T-helper 2 cell treated with Interferon-gamma antibody and Interleukin-4, amounts not matched to agents 100 ng/mL and 5 ng/mL, for 36 hours (primary cell): ENCODE measurements around the gene KRTAP10-4. TPM values are rescaled to one million over a fixed set of nuclear protein-coding genes. Genes with fewer than 3 reads are reported as not detected.

Experiments
- intact Hi-C: fragments of 100-400 bp; cut with micrococcal nuclease; formaldehyde crosslinking; loops from one replicate; pipeline ENCODE4 v1.15.1; 2023
- total RNA-seq: library from RNA; stranded (reverse); gene quantifications from 2 replicates; pipeline ENCODE4 v1.2.3, GENCODE V29; 2022

The KRTAP10-4 gene
- total RNA-seq, 1 donor from 2014 or later, result not detected

GRCh38 chr21:44615911-44616590 is 42.5 kb downstream of the KRTAP10-4 start:
- intact Hi-C loops, result no loop called here

GRCh38 chr21:44616591-44616926 is 43.0 kb downstream of the KRTAP10-4 start:
- intact Hi-C loops, result no loop called here

- intact Hi-C loops, result no loop called here
Measured at GRCh38 chr21:44617071-44617501, 43.6 kb downstream of the KRTAP10-4 start.

- intact Hi-C loops, result loop anchor here (2.0 kb wide), 1 partner anchor 38 kb away; the partner anchor contains the start of gene KRTAP12-3
Measured at GRCh38 chr21:44618504-44618903, 45.0 kb downstream of the KRTAP10-4 start.

GRCh38 chr21:44618909-44619308 is 45.4 kb downstream of the KRTAP10-4 start:
- intact Hi-C loops, result loop anchor here (2.0 kb wide), 1 partner anchor 38 kb away; the partner anchor contains the start of gene KRTAP12-3

GRCh38 chr21:44619886-44620285 is 46.4 kb downstream of the KRTAP10-4 start:
- intact Hi-C loops, result loop anchor here (2.0 kb wide), 1 partner anchor 37 kb away; the partner anchor contains the start of gene KRTAP12-3

GRCh38 chr21:44623575-44623974 is 50.0 kb downstream of the KRTAP10-4 start:
- intact Hi-C loops, result no loop called here

Other genes with a start within 250 kb of the KRTAP10-4 start
- 19.8 and 19.9 TPM in 2 replicates for gene CFAP410, start 234.3 kb upstream of the KRTAP10-4 start, total RNA-seq
- gene TRPM2, start 220.1 kb upstream of the KRTAP10-4 start, total RNA-seq, result 17.8 and 20.6 TPM in 2 replicates
- 3.3 and 3.9 TPM in 2 replicates for gene LRRC3, start 118.2 kb upstream of the KRTAP10-4 start, total RNA-seq
- not detected in 2 replicates for gene KRTAP10-1, start 33.5 kb upstream of the KRTAP10-4 start, total RNA-seq
- not detected in 2 replicates for gene KRTAP10-2, start 22.2 kb upstream of the KRTAP10-4 start, total RNA-seq
- gene KRTAP10-3, start 14.9 kb upstream of the KRTAP10-4 start, total RNA-seq, result not detected in 2 replicates
- gene KRTAP10-5, start 6.9 kb downstream of the KRTAP10-4 start, total RNA-seq, result not detected in 2 replicates
- gene KRTAP10-6, start 18.8 kb downstream of the KRTAP10-4 start, total RNA-seq, result not detected in 2 replicates
- gene KRTAP10-7, start 26.9 kb downstream of the KRTAP10-4 start, total RNA-seq, result not detected in 2 replicates
- gene KRTAP10-8, start 38.4 kb downstream of the KRTAP10-4 start, total RNA-seq, result not detected in 2 replicates
- gene KRTAP10-9, start 53.4 kb downstream of the KRTAP10-4 start, total RNA-seq, result not detected in 2 replicates
- not detected in 2 replicates for gene KRTAP10-10, start 63.6 kb downstream of the KRTAP10-4 start, total RNA-seq
- gene KRTAP10-11, start 72.7 kb downstream of the KRTAP10-4 start, total RNA-seq, result not detected in 2 replicates
- not detected in 2 replicates for gene KRTAP12-4, start 80.9 kb downstream of the KRTAP10-4 start, total RNA-seq
- gene KRTAP12-3, start 84.2 kb downstream of the KRTAP10-4 start, total RNA-seq, result not detected in 2 replicates
- not detected in 2 replicates for gene KRTAP12-2, start 93.2 kb downstream of the KRTAP10-4 start, total RNA-seq
- not detected in 2 replicates for gene KRTAP12-1, start 108.4 kb downstream of the KRTAP10-4 start, total RNA-seq
- not detected in 2 replicates for gene KRTAP10-12, start 123.4 kb downstream of the KRTAP10-4 start, total RNA-seq
- not detected in 2 replicates for gene TSPEAR, start 137.8 kb downstream of the KRTAP10-4 start, total RNA-seq
- 97.9 and 106 TPM in 2 replicates for gene UBE2G2, start 228.1 kb downstream of the KRTAP10-4 start, total RNA-seq
- 98.1 and 103 TPM in 2 replicates for gene SUMO3, start 244.3 kb downstream of the KRTAP10-4 start, total RNA-seq